ENCODE data around the gene ZNF430. TPM values are rescaled to one million over a fixed set of nuclear protein-coding genes. Genes with fewer than 3 reads are reported as not detected.

Gene ZNF430
- total RNA-seq, 2 donors from 2014 or later, result 14.0 to 14.6 TPM

GRCh38 chr19:21045028-21045427, 24.6 kb downstream of the ZNF430 start:
- H3K4me3 ChIP-seq (ENCODE audit: low read length), result no peak overlapping the region
- H3K4me3 Mint-ChIP-seq, result no peak overlapping the region
- peaks cover 53% of the 10 kb centered on the region for H3K9me3 Mint-ChIP-seq
- no peaks in the 10 kb centered on the region for H3K4me1 Mint-ChIP-seq
- TF ChIP-seq CTCF (conservative IDR thresholded peaks at IDR 0.05), result no peak
- no peak overlapping the region for H3K9ac ChIP-seq (ENCODE audit: extremely low read depth, low read length, poor library complexity, severe bottlenecking)
- no peaks in the 10 kb centered on the region for H3K4me1 ChIP-seq (ENCODE audit: control insufficient read depth, insufficient read depth, low read length)
- no peaks in the 10 kb centered on the region for H3K27me3 Mint-ChIP-seq (ENCODE audit: insufficient read depth)
- H3K27ac Mint-ChIP-seq, result no peak overlapping the region
- no peak for DNase-seq
- peaks cover 49% of the 10 kb centered on the region for H3K36me3 ChIP-seq (ENCODE audit: control insufficient read depth, insufficient read depth, low read length)
- peaks cover 63% of the 10 kb centered on the region for H3K9me3 ChIP-seq (ENCODE audit: control insufficient read depth, low read length)
- H3K36me3 Mint-ChIP-seq (ENCODE audit: low read depth), result peaks cover 74% of the 10 kb centered on the region
- H3K27ac ChIP-seq (ENCODE audit: low read depth, low read length), result no peak overlapping the region
- H3K27me3 ChIP-seq (ENCODE audit: control insufficient read depth, insufficient read depth, low read length, poor library complexity, severe bottlenecking), result no peaks in the 10 kb centered on the region

GRCh38 chr19:21046489-21046888, 26.0 kb downstream of the ZNF430 start:
- H3K36me3 Mint-ChIP-seq (ENCODE audit: low read depth), result peaks cover 68% of the 10 kb centered on the region
- Histone ChIP-seq H3K4me3 (ENCODE audit: low read length) (no peak overlapping the region), H3K36me3 (ENCODE audit: control insufficient read depth, insufficient read depth, low read length) (peaks cover 53% of the 10 kb centered on the region), H3K9me3 (ENCODE audit: control insufficient read depth, low read length) (peaks cover 73% of the 10 kb centered on the region), H3K27ac (ENCODE audit: low read depth, low read length) (no peak overlapping the region), H3K9ac (ENCODE audit: extremely low read depth, low read length, poor library complexity, severe bottlenecking) (no peak overlapping the region), H3K27me3 (ENCODE audit: control insufficient read depth, insufficient read depth, low read length, poor library complexity, severe bottlenecking) (no peaks in the 10 kb centered on the region), H3K4me1 (ENCODE audit: control insufficient read depth, insufficient read depth, low read length) (no peaks in the 10 kb centered on the region)
- H3K4me3 Mint-ChIP-seq, result no peak overlapping the region
- no peak overlapping the region for H3K27ac Mint-ChIP-seq
- 97 to 100% methylated on average over 1 to 3 of the region's 3 CpGs for WGBS, 2 experiments (ENCODE audit: insufficient coverage in 1 of 2, insufficient read length in 1 of 2)
- DNase-seq, result no peak
- no peak for TF ChIP-seq CTCF (conservative IDR thresholded peaks at IDR 0.05)
- peaks cover 54% of the 10 kb centered on the region for H3K9me3 Mint-ChIP-seq
- no peaks in the 10 kb centered on the region for H3K4me1 Mint-ChIP-seq
- no peaks in the 10 kb centered on the region for H3K27me3 Mint-ChIP-seq (ENCODE audit: insufficient read depth)

- Histone ChIP-seq H3K9me3 (ENCODE audit: control insufficient read depth, low read length) (peaks cover 68% of the 10 kb centered on the region), H3K9ac (ENCODE audit: extremely low read depth, low read length, poor library complexity, severe bottlenecking) (no peak overlapping the region), H3K27ac (ENCODE audit: low read depth, low read length) (no peak overlapping the region), H3K27me3 (ENCODE audit: control insufficient read depth, insufficient read depth, low read length, poor library complexity, severe bottlenecking) (no peaks in the 10 kb centered on the region), H3K36me3 (ENCODE audit: control insufficient read depth, insufficient read depth, low read length) (peaks cover 50% of the 10 kb centered on the region), H3K4me1 (ENCODE audit: control insufficient read depth, insufficient read depth, low read length) (no peaks in the 10 kb centered on the region), H3K4me3 (ENCODE audit: low read length) (no peak overlapping the region)
- peaks cover 68% of the 10 kb centered on the region for H3K36me3 Mint-ChIP-seq (ENCODE audit: low read depth)
- H3K9me3 Mint-ChIP-seq, result peaks cover 51% of the 10 kb centered on the region
- H3K27ac Mint-ChIP-seq, result no peak overlapping the region
- no peak for DNase-seq
- no peak overlapping the region for H3K4me3 Mint-ChIP-seq
- TF ChIP-seq CTCF (conservative IDR thresholded peaks at IDR 0.05), result no peak
- H3K27me3 Mint-ChIP-seq (ENCODE audit: insufficient read depth), result no peaks in the 10 kb centered on the region
- 83 to 96% methylated on average over 1 of the region's 2 CpGs for WGBS, 2 experiments (ENCODE audit: insufficient coverage in 1 of 2, insufficient read length in 1 of 2)
- H3K4me1 Mint-ChIP-seq, result no peaks in the 10 kb centered on the region
Measured at GRCh38 chr19:21047716-21048115, 27.3 kb downstream of the ZNF430 start.

Measured in endodermal cell (in vitro differentiated cells).